GM10266 (cell line): ENCODE data around the gene DLG2.
"Not testable (repeated sequence)": the region's sequence is repeated elsewhere in the genome, so short reads cannot be mapped to it uniquely, and the experiment has no call there.

ENCODE experiments used
- DNase-seq: peaks from one replicate; pipeline ENCODE4 v3.0.0; 2012; ENCODE audit errors: extremely low spot score
- CTCF ChIP-seq: IDR thresholded peaks from 2 replicates; pipeline ENCODE4 v1.5.1; 2012; ENCODE audit warnings: mild to moderate bottlenecking, low read depth; ENCODE audit not compliant: control insufficient read depth, insufficient read depth; ENCODE audit errors: missing control alignments

Gene DLG2

GRCh38 chr11:85279267-85279666 lies 347.9 kb downstream of the DLG2 start:
- TF ChIP-seq CTCF, result no peak
- no peak for DNase-seq

GRCh38 chr11:85277693-85278092 lies 349.5 kb downstream of the DLG2 start:
- TF ChIP-seq CTCF, result no peak
- DNase-seq, result no peak

- TF ChIP-seq CTCF, result no peak
Observed at GRCh38 chr11:85276332-85276731, 350.8 kb downstream of the DLG2 start.

GRCh38 chr11:85270315-85270714 lies 356.8 kb downstream of the DLG2 start:
- not testable (repeated sequence) for DNase-seq

More at GRCh38 chr11:85276332-85276731, 350.8 kb downstream of the DLG2 start:
- DNase-seq, result no peak

GRCh38 chr11:85269109-85269508 lies 358.0 kb downstream of the DLG2 start:
- no peak for DNase-seq
- TF ChIP-seq CTCF, result no peak

- TF ChIP-seq CTCF, result no peak
- no peak for DNase-seq
Observed at GRCh38 chr11:85266646-85267045, 360.5 kb downstream of the DLG2 start.

GRCh38 chr11:85263328-85263727 lies 363.8 kb downstream of the DLG2 start:
- TF ChIP-seq CTCF, result no peak
- DNase-seq, result no peak

- no peak for TF ChIP-seq CTCF
- no peak for DNase-seq
Observed at GRCh38 chr11:85257837-85258236, 369.3 kb downstream of the DLG2 start.
